OCI-LY3 (cell line): Measurements from ENCODE around the gene AGPAT3.
A peak's percentile ranks its signal among the peaks of the same experiment; 100 is the strongest.

Experiments used
- H2AFZ ChIP-seq: fragments of 200-600, 300-600 bp; shearing (Covaris generic); 2 replicates; pipeline ENCODE4 v1.6.0; 2014; ENCODE audit warnings: antibody characterized with exemption, low read depth, low read length
- H3K27ac ChIP-seq: fragments of 200-600, 300-600 bp; sonication (generic); 2 replicates; pipeline ENCODE4 v1.5.1; 2014; ENCODE audit warnings: mild to moderate bottlenecking, low read length, moderate library complexity, mixed read lengths
- H3K27me3 ChIP-seq: fragments of 200-600, 300-600 bp; sonication (generic); 2 replicates; pipeline ENCODE4 v1.6.1; 2014; ENCODE audit warnings: low read depth, low read length, mixed read lengths
- H3K36me3 ChIP-seq: fragments of 200-600, 300-600 bp; sonication (generic); replicated peaks from 2 replicates; pipeline ENCODE3; 2014; ENCODE audit warnings: low read depth, low read length, mixed read lengths
- H3K4me1 ChIP-seq: fragments of 300-600, 200-600 bp; sonication (generic); 2 replicates; pipeline ENCODE4 v1.6.1; 2014; ENCODE audit warnings: low read length, mixed read lengths
- H3K4me2 ChIP-seq: fragments of 200-600, 300-600 bp; sonication (generic); 2 replicates; pipeline ENCODE4 v1.6.1; 2014; ENCODE audit warnings: low read length, mixed read lengths
- H3K4me3 ChIP-seq: fragments of 300-600, 200-600 bp; sonication (generic); 2 replicates; pipeline ENCODE4 v1.5.1; 2014; ENCODE audit warnings: antibody characterized with exemption, mild to moderate bottlenecking, low read length, moderate library complexity
- H3K79me2 ChIP-seq: fragments of 300-600, 200-600 bp; shearing (Covaris generic); 2 replicates; pipeline ENCODE4 v1.6.1; 2014; ENCODE audit warnings: mild to moderate bottlenecking, low read length, mixed read lengths
- H3K9ac ChIP-seq: fragments of 300-600, 200-600 bp; shearing (Covaris generic); 2 replicates; pipeline ENCODE4 v1.6.0; 2014; ENCODE audit warnings: mild to moderate bottlenecking, low read length, moderate library complexity
- H3K9me3 ChIP-seq: fragments of 200-600, 300-600 bp; shearing (Covaris generic); 2 replicates; pipeline ENCODE4 v1.6.1; 2014; ENCODE audit warnings: low read length, mixed read lengths; ENCODE audit not compliant: insufficient read depth
- H4K20me1 ChIP-seq: fragments of 200-600, 300-600 bp; sonication (generic); 2 replicates; pipeline ENCODE4 v1.6.1; 2016; ENCODE audit warnings: low read length, mixed read lengths; ENCODE audit not compliant: insufficient read depth
- EZH2phosphoT487 ChIP-seq: fragments of 200-600 bp; shearing (Covaris generic); IDR thresholded peaks from 2 replicates; pipeline ENCODE4 v1.6.1; 2018; ENCODE audit warnings: antibody characterized with exemption, mixed run types, low read depth
- TF ChIP-seq, protein P1 (sequence below): fragments of 200-600, 300-600 bp; sonication (generic); IDR thresholded peaks from 2 replicates; pipeline ENCODE4 v1.5.1; 2014; ENCODE audit warnings: antibody characterized with exemption, low read length, low read depth

AGPAT3 gene

DNA sequence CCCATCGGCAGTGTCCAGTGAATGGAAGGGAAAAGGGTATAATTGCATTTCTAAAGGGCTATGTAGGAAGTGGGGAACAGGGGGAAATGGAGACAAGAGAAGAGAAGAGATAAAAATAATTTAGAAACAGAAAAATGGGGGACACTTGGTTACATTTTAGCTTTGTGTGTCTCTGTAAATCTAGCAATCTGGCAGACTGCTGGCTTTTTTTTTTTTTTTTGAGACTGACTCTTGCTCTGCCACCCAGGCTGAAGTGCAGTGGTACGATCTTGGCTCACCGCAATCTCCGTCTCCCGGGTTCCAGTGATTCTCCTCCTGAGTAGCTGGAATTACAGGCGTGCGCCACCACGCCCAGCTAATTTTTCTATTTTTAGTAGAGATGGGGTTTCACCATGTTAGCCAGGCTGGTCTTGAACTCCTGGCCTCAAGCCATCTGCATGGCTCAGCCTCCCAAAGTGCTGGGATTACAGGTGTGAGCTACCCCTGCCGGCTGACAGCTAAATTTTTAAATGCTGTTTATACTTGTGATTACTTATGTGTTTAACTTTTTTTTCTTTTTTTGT is 53.4 kb downstream of the AGPAT3 start:
- no peak overlapping the region for H3K4me3 ChIP-seq
- no peak overlapping the region for H3K4me2 ChIP-seq
- H3K27me3 ChIP-seq = no peaks in the 10 kb centered on the region
- no peak overlapping the region for H3K27ac ChIP-seq
- no peaks in the 10 kb centered on the region for H3K9me3 ChIP-seq
- no peak overlapping the region for H3K9ac ChIP-seq
- peaks cover 23% of the 10 kb centered on the region for H3K4me1 ChIP-seq
- H3K36me3 ChIP-seq = peaks cover 8% of the 10 kb centered on the region
- TF ChIP-seq, protein P1, sequence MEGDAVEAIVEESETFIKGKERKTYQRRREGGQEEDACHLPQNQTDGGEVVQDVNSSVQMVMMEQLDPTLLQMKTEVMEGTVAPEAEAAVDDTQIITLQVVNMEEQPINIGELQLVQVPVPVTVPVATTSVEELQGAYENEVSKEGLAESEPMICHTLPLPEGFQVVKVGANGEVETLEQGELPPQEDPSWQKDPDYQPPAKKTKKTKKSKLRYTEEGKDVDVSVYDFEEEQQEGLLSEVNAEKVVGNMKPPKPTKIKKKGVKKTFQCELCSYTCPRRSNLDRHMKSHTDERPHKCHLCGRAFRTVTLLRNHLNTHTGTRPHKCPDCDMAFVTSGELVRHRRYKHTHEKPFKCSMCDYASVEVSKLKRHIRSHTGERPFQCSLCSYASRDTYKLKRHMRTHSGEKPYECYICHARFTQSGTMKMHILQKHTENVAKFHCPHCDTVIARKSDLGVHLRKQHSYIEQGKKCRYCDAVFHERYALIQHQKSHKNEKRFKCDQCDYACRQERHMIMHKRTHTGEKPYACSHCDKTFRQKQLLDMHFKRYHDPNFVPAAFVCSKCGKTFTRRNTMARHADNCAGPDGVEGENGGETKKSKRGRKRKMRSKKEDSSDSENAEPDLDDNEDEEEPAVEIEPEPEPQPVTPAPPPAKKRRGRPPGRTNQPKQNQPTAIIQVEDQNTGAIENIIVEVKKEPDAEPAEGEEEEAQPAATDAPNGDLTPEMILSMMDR = no peak; the same call in 1 of the 2 replicates
- no peak for TF ChIP-seq EZH2phosphoT487
- peaks cover 90% of the 10 kb centered on the region for H3K79me2 ChIP-seq
- H2AFZ ChIP-seq = no peak overlapping the region
- H4K20me1 ChIP-seq = peaks cover 52% of the 10 kb centered on the region

DNA sequence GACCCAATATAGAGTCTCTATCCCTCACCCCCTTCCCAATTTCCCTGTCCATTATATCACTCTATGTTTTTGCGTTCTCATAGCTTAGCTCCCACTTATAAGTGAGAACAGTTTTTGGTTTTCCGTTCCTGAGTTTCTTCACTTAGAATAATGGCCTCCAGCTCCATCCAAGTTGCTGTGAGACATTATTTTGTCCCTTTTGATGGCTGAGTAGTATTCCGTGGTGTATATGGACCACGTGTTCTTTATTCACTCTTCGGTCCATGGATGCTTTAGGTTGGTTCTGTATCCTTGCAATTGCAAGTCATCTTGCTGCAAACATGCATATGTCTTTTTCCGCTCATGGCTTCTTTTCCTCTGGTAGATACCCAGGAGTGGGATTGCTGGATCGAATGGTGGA is 54.3 kb downstream of the AGPAT3 start:
- Histone ChIP-seq H4K20me1 (peaks cover 52% of the 10 kb centered on the region), H3K4me2 (no peak overlapping the region), H3K36me3 (peaks cover 8% of the 10 kb centered on the region), H3K9me3 (no peaks in the 10 kb centered on the region), H3K27ac (no peak overlapping the region), H3K4me3 (no peak overlapping the region), H2AFZ (no peak overlapping the region), H3K4me1 (peaks cover 23% of the 10 kb centered on the region), H3K79me2 (peaks cover 85% of the 10 kb centered on the region), H3K9ac (no peak overlapping the region), H3K27me3 (no peaks in the 10 kb centered on the region)
- TF ChIP-seq, protein P1 = no peak
- TF ChIP-seq EZH2phosphoT487 = no peak

DNA sequence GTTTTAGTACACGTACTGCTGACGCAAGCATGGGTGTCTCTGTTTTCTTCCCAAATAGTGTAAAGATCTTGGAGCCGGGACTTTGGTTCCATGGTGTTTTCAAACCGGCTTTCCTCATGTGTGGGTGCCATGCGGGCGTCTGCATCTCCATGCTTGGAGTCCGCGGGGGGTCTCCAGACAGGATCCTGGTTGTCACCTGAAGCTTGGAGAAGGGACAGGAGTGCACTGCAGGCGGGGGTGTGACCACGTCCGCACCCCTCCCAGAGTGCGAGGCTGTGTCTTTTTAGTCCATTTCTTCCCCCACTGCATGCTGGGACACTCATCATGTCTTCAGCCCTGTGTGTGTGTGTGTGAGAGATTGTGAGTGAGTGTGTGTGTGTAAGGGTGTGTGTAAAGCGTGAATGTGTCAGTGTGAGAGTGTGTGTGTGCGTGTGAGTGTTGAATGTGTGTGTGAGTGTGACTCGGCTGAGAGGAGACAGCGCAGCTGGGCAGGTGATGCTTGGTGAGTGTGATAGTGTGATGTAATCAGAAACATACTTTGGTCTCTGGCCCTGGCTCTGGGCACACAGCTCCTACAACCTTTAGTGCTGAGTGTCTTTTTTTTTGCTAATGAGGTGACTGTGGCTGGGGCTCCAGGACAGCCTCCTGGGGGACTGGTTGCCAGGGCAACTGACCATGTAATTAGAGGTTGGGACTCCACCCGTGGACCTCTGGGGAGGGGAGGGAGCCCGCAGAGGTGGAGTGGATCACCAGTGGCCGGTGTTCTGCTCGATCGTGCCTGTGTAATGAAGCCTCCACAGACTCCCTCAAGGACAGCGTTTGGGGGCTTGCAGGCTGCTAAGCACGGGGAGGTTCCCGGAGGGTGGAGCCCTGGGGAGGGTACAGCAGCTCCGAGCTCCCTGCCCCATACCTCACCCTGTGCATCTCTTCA is 55.1 kb downstream of the AGPAT3 start:
- Histone ChIP-seq H3K79me2 (peaks cover 79% of the 10 kb centered on the region), H2AFZ (no peak overlapping the region), H3K4me1 (peaks cover 23% of the 10 kb centered on the region), H4K20me1 (peaks cover 52% of the 10 kb centered on the region), H3K4me2 (no peak overlapping the region), H3K9me3 (no peaks in the 10 kb centered on the region), H3K27ac (no peak overlapping the region), H3K9ac (no peak overlapping the region), H3K27me3 (no peaks in the 10 kb centered on the region), H3K36me3 (peaks cover 8% of the 10 kb centered on the region), H3K4me3 (no peak overlapping the region)
- TF ChIP-seq, protein P1 = no peak
- no peak for TF ChIP-seq EZH2phosphoT487

DNA sequence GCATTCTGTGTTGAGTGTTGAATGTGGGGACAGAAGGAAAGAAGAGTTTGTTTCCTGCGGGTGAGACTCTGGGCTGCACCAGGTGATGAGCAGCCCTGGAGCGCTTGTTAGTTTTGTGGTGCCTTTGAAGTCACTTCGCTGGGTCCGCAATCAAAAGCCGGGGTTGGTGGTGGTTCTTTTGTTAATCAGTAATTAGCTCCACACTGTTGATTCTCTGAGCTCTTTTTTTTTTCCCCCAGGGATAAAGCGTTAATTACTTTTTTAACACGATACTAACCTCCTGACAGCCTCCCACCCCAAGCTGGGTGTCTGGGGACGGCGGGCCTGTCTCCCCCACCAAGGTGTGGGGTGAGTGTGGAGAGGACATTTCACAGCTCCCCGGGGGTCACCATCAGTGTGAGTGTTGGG is 56.6 kb downstream of the AGPAT3 start:
- peak overlapping the region; percentile 9; the same call in 1 of the 2 replicates for H3K4me2 ChIP-seq
- H3K9ac ChIP-seq = no peak overlapping the region
- H3K27ac ChIP-seq = no peak overlapping the region
- no peak for TF ChIP-seq EZH2phosphoT487
- TF ChIP-seq, protein P1 = no peak
- no peak overlapping the region for H2AFZ ChIP-seq
- peaks cover 19% of the 10 kb centered on the region for H3K4me1 ChIP-seq
- H3K79me2 ChIP-seq = peaks cover 75% of the 10 kb centered on the region
- H3K27me3 ChIP-seq = no peaks in the 10 kb centered on the region
- H3K4me3 ChIP-seq = no peak overlapping the region
- H3K9me3 ChIP-seq = no peaks in the 10 kb centered on the region
- H3K36me3 ChIP-seq = peaks cover 8% of the 10 kb centered on the region
- H4K20me1 ChIP-seq = peaks cover 50% of the 10 kb centered on the region
